Measurements from ENCODE around the gene WNT8B.

Gene WNT8B

GRCh38 chr10:100462709-100463108 is at the start of gene WNT8B:
Gene WNT8B, plus strand, starts transcription at chr10:100463009. Its CDS starts 160 bp downstream, at chr10:100463169.
- DNase-seq (ENCODE audit: low read depth), result no peak

- DNase-seq (ENCODE audit: low read depth), result no peak
Measured at GRCh38 chr10:100413173-100413572, 49.6 kb upstream of the WNT8B start.

- DNase-seq (ENCODE audit: low read depth), result no peak
Measured at GRCh38 chr10:100419911-100420449, 42.8 kb upstream of the WNT8B start.

- no peak for DNase-seq (ENCODE audit: low read depth)
Measured at GRCh38 chr10:100427374-100427773, 35.4 kb upstream of the WNT8B start.

GRCh38 chr10:100433253-100434240 is 29.3 kb upstream of the WNT8B start:
- peak; percentile 92 for DNase-seq (ENCODE audit: low read depth)

- no peak for DNase-seq (ENCODE audit: low read depth)
Measured at GRCh38 chr10:100436255-100436654, 26.6 kb upstream of the WNT8B start.

- DNase-seq (ENCODE audit: low read depth), result no peak
Measured at GRCh38 chr10:100438674-100439315, 24.0 kb upstream of the WNT8B start.

GRCh38 chr10:100442548-100442947 is 20.3 kb upstream of the WNT8B start:
- no peak for DNase-seq (ENCODE audit: low read depth)

GRCh38 chr10:100446130-100446761 is 16.6 kb upstream of the WNT8B start:
- no peak for DNase-seq (ENCODE audit: low read depth)

- no peak for DNase-seq (ENCODE audit: low read depth)
Measured at GRCh38 chr10:100447663-100448062, 15.1 kb upstream of the WNT8B start.

- DNase-seq (ENCODE audit: low read depth), result no peak
Measured at GRCh38 chr10:100448951-100449350, 13.9 kb upstream of the WNT8B start.

GRCh38 chr10:100468322-100468721 is 5.5 kb downstream of the WNT8B start:
- DNase-seq (ENCODE audit: low read depth), result no peak

GRCh38 chr10:100468978-100469377 is 6.2 kb downstream of the WNT8B start:
- DNase-seq (ENCODE audit: low read depth), result no peak

GRCh38 chr10:100469756-100470155 is 6.9 kb downstream of the WNT8B start:
- no peak for DNase-seq (ENCODE audit: low read depth)

GRCh38 chr10:100470367-100470766 is 7.6 kb downstream of the WNT8B start:
- DNase-seq (ENCODE audit: low read depth), result no peak

- DNase-seq (ENCODE audit: low read depth), result no peak
Measured at GRCh38 chr10:100477970-100478369, 15.2 kb downstream of the WNT8B start.

- no peak for DNase-seq (ENCODE audit: low read depth)
Measured at GRCh38 chr10:100479037-100479436, 16.2 kb downstream of the WNT8B start.

GRCh38 chr10:100480002-100480401 is 17.2 kb downstream of the WNT8B start:
- DNase-seq (ENCODE audit: low read depth), result no peak

- DNase-seq (ENCODE audit: low read depth), result peak; percentile 90
Measured at GRCh38 chr10:100481462-100482081, 18.8 kb downstream of the WNT8B start.

- DNase-seq (ENCODE audit: low read depth), result peak; percentile 48
Measured at GRCh38 chr10:100482181-100482833, 19.5 kb downstream of the WNT8B start.

GRCh38 chr10:100482834-100483185 is 20.0 kb downstream of the WNT8B start:
- no peak for DNase-seq (ENCODE audit: low read depth)
